CD4-positive, alpha-beta T cell treated with Interferon alpha-2 for 1 hour (primary cell): ENCODE data around the gene C3orf70.
A peak's percentile ranks its signal among the peaks of the same experiment; 100 is the strongest.

ENCODE experiments used
- DNase-seq, 2 donors: peaks; one replicate each; pipeline ENCODE4 v3.0.0-alpha.2; 2020 to 2022

The C3orf70 gene

GRCh38 chr3:185084901-185085300, 68.0 kb downstream of the C3orf70 start:
- DNase-seq: no peak

- DNase-seq: no peak
Observed at GRCh38 chr3:185084402-185084801, 68.5 kb downstream of the C3orf70 start.

GRCh38 chr3:185082829-185083228, 70.0 kb downstream of the C3orf70 start:
- DNase-seq: no peak

GRCh38 chr3:185082149-185082548, 70.7 kb downstream of the C3orf70 start:
- no peak for DNase-seq

GRCh38 chr3:185081521-185081920, 71.3 kb downstream of the C3orf70 start:
- DNase-seq: no peak

- no peak for DNase-seq
Observed at GRCh38 chr3:185079625-185080024, 73.2 kb downstream of the C3orf70 start.

- DNase-seq: no peak
Observed at GRCh38 chr3:185076219-185076618, 76.6 kb downstream of the C3orf70 start.

- DNase-seq: no peak
Observed at GRCh38 chr3:185075547-185075946, 77.3 kb downstream of the C3orf70 start.

GRCh38 chr3:185071287-185071800, 81.5 kb downstream of the C3orf70 start:
- no peak for DNase-seq

GRCh38 chr3:185070491-185071286, 82.2 kb downstream of the C3orf70 start:
- DNase-seq: no peak

GRCh38 chr3:185069037-185070030, 83.5 kb downstream of the C3orf70 start:
- no peak for DNase-seq

GRCh38 chr3:185067173-185067572, 85.7 kb downstream of the C3orf70 start:
- DNase-seq: no peak

- no peak for DNase-seq
Observed at GRCh38 chr3:185066251-185066650, 86.6 kb downstream of the C3orf70 start.

GRCh38 chr3:185065059-185065458, 87.8 kb downstream of the C3orf70 start:
- no peak for DNase-seq

GRCh38 chr3:185063431-185063830, 89.4 kb downstream of the C3orf70 start:
- no peak for DNase-seq

- no peak for DNase-seq
Observed at GRCh38 chr3:185062191-185062590, 90.7 kb downstream of the C3orf70 start.

GRCh38 chr3:185060655-185061054, 92.2 kb downstream of the C3orf70 start:
- no peak for DNase-seq

GRCh38 chr3:185059766-185060165, 93.1 kb downstream of the C3orf70 start:
- DNase-seq: peak in 1 of 2 donors; percentile 6

GRCh38 chr3:185058796-185059195, 94.1 kb downstream of the C3orf70 start:
- DNase-seq: no peak

- DNase-seq: no peak
Observed at GRCh38 chr3:185057829-185058228, 95.0 kb downstream of the C3orf70 start.

- DNase-seq: no peak
Observed at GRCh38 chr3:185056908-185057307, 96.0 kb downstream of the C3orf70 start.

GRCh38 chr3:185052631-185053030, 100.2 kb downstream of the C3orf70 start:
- no peak for DNase-seq

GRCh38 chr3:185051801-185052200, 101.1 kb downstream of the C3orf70 start:
- no peak for DNase-seq

- no peak for DNase-seq
Observed at GRCh38 chr3:185049710-185050109, 103.2 kb downstream of the C3orf70 start.
